MM.1S (cell line): Measurements from ENCODE around the gene CXCL3.

Source experiments
- CTCF ChIP-seq: fragments of 300-600 bp; sonication (generic); IDR thresholded peaks from 2 replicates; pipeline ENCODE4 v1.5.1; 2016; ENCODE audit warnings: antibody characterized with exemption, low read length, mixed read lengths
- EZH2 ChIP-seq: fragments of 300-600 bp; sonication (generic); optimal IDR thresholded peaks from 2 replicates; pipeline ENCODE3; 2017; ENCODE audit warnings: low read depth, mild to moderate bottlenecking, antibody characterized with exemption, low read length, mixed read lengths
- EZH2phosphoT487 ChIP-seq: fragments of 300-600 bp; sonication (generic); IDR thresholded peaks from 2 replicates; pipeline ENCODE4 v1.6.1; 2018; ENCODE audit warnings: antibody characterized with exemption, low read length

- no peak for TF ChIP-seq CTCF
- no peak for TF ChIP-seq EZH2
- no peak for TF ChIP-seq EZH2phosphoT487
These were observed 32.4 kb downstream of the CXCL3 start for GRCh38 chr4:74006009-74006476.
